ENCODE data around the gene HSPBP1. TPM values are rescaled to one million over a fixed set of nuclear protein-coding genes. Genes with fewer than 3 reads are reported as not detected.

HSPBP1 gene
- total RNA-seq, 4 donors from 2014 or later = 24.2 to 48.4 (median 31.2) TPM

- peaks cover 12 to 16% of the 10 kb centered on the region in 2 donors for H3K36me3 ChIP-seq
- intact Hi-C loops (cut with DNase I) = no loop called here
- no peaks in the 10 kb centered on the region for H3K9me3 ChIP-seq
- WGBS, 2 donors = 87 to 96% methylated on average over 15 of the region's 15 CpGs
- no peak for TF ChIP-seq POLR2A (IDR thresholded peaks at IDR 0.05)
- TF ChIP-seq CTCF (IDR thresholded peaks at IDR 0.05) = no peak
- no peak for DNase-seq
- no peaks in the 10 kb centered on the region for H3K27me3 ChIP-seq
- peaks cover 7 to 14% of the 10 kb centered on the region in 2 donors for H3K4me1 ChIP-seq
- no peak overlapping the region for H3K27ac ChIP-seq
- no peak overlapping the region for H3K4me3 ChIP-seq (replicated peaks in 1 of 3)
Measured at GRCh38 chr19:55276720-55277430, 3.0 kb downstream of the HSPBP1 start.

GRCh38 chr19:55275851-55276719, 3.8 kb downstream of the HSPBP1 start:
- no peak for TF ChIP-seq CTCF (IDR thresholded peaks at IDR 0.05)
- TF ChIP-seq POLR2A (IDR thresholded peaks at IDR 0.05) = no peak
- H3K4me1 ChIP-seq = peaks cover 7 to 14% of the 10 kb centered on the region in 2 donors
- no peak overlapping the region for H3K4me3 ChIP-seq (replicated peaks in 1 of 3)
- H3K27ac ChIP-seq = no peak overlapping the region
- 85 to 87% methylated on average over 17 of the region's 17 CpGs for WGBS, 2 donors
- no peak for DNase-seq
- no peaks in the 10 kb centered on the region for H3K9me3 ChIP-seq
- H3K36me3 ChIP-seq = peaks cover 12 to 16% of the 10 kb centered on the region in 2 donors
- H3K27me3 ChIP-seq = no peaks in the 10 kb centered on the region
- intact Hi-C loops (cut with DNase I) = no loop called here

GRCh38 chr19:55273978-55274707, 5.8 kb downstream of the HSPBP1 start:
- Histone ChIP-seq H3K9me3 (no peaks in the 10 kb centered on the region), H3K36me3 (peaks cover 12 to 20% of the 10 kb centered on the region in 2 donors), H3K27ac (no peak overlapping the region), H3K4me1 (peaks cover 2 to 4% of the 10 kb centered on the region in 2 donors), H3K27me3 (no peaks in the 10 kb centered on the region), H3K4me3 (replicated peaks in 1 of 3) (no peak overlapping the region)
- DNase-seq = no peak
- WGBS, 2 donors = 90 to 91% methylated on average over 15 to 26 of the region's 36 CpGs
- TF ChIP-seq POLR2A (IDR thresholded peaks at IDR 0.05) (no peak), CTCF (IDR thresholded peaks at IDR 0.05) (no peak)
- intact Hi-C loops (cut with DNase I) = no loop called here

GRCh38 chr19:55272142-55272541, 7.8 kb downstream of the HSPBP1 start:
- 90 to 92% methylated on average over 18 of the region's 18 CpGs for WGBS, 2 donors
- no peaks in the 10 kb centered on the region for H3K4me1 ChIP-seq
- H3K36me3 ChIP-seq = peaks cover 7 to 15% of the 10 kb centered on the region in 2 donors
- no peak overlapping the region for H3K27ac ChIP-seq
- H3K9me3 ChIP-seq = no peaks in the 10 kb centered on the region
- no peak overlapping the region for H3K4me3 ChIP-seq (replicated peaks in 1 of 3)
- TF ChIP-seq CTCF (IDR thresholded peaks at IDR 0.05) (no peak), POLR2A (IDR thresholded peaks at IDR 0.05) (no peak)
- intact Hi-C loops (cut with DNase I) = no loop called here
- no peaks in the 10 kb centered on the region for H3K27me3 ChIP-seq
- no peak for DNase-seq
